GM23338 (cell line): ENCODE results near the gene MYO15B. TPM values are rescaled to one million over a fixed set of nuclear protein-coding genes. Genes with fewer than 3 reads are reported as not detected.

ENCODE experiments used
- ATAC-seq: fragments of 200-7000 bp; cut with Tn5 transposase; 3 replicates; pipeline ENCODE4 v1.9.1; 2020
- DNase-seq: peaks from one replicate; pipeline ENCODE4 v3.0.0-alpha.2; 2015; ENCODE audit warnings: low spot score
- H2AFZ ChIP-seq: fragments of 200-600 bp; sonication (generic); 2 replicates; pipeline ENCODE4 v1.8.0; 2016; ENCODE audit warnings: antibody characterized with exemption, mild to moderate bottlenecking, moderate library complexity
- H3F3A ChIP-seq: fragments of 200-600 bp; sonication (generic); replicated peaks from 2 replicates; pipeline ENCODE4 v1.8.0; 2017; ENCODE audit warnings: antibody characterized with exemption, mixed run types, low read depth
- H3K27ac ChIP-seq: fragments of 200-600 bp; sonication (generic); 2 replicates; pipeline ENCODE4 v1.6.1; 2016; ENCODE audit warnings: low read depth
- H3K27me3 ChIP-seq: fragments of 200-600 bp; sonication (generic); 2 replicates; pipeline ENCODE4 v1.8.0; 2016; ENCODE audit warnings: mild to moderate bottlenecking, mixed run types, moderate library complexity; ENCODE audit not compliant: insufficient read depth
- H3K36me3 ChIP-seq: fragments of 200-600 bp; sonication (generic); 2 replicates; pipeline ENCODE4 v1.8.0; 2016; ENCODE audit warnings: mild to moderate bottlenecking; ENCODE audit not compliant: insufficient read depth
- H3K4me1 ChIP-seq: fragments of 200-600 bp; sonication (generic); 2 replicates; pipeline ENCODE4 v1.8.0; 2016; ENCODE audit warnings: mild to moderate bottlenecking, moderate library complexity; ENCODE audit not compliant: insufficient read depth
- H3K4me2 ChIP-seq: fragments of 200-600 bp; sonication (generic); 2 replicates; pipeline ENCODE4 v1.7.1; 2017; ENCODE audit warnings: mixed run types
- H3K4me3 ChIP-seq: fragments of 200-600 bp; sonication (generic); 2 replicates; pipeline ENCODE4 v1.6.1; 2016; ENCODE audit warnings: mixed run types
- H3K79me2 ChIP-seq: fragments of 200-600 bp; sonication (generic); replicated peaks from 2 replicates; pipeline ENCODE4 v1.8.0; 2017; ENCODE audit warnings: mild to moderate bottlenecking; ENCODE audit not compliant: insufficient read depth
- H3K9me2 ChIP-seq: fragments of 200-600 bp; sonication (generic); 2 replicates; pipeline ENCODE4 v1.8.0; 2017; ENCODE audit not compliant: insufficient read depth
- H4K20me1 ChIP-seq: fragments of 200-600 bp; sonication (generic); replicated peaks from 2 replicates; pipeline ENCODE4 v1.8.0; 2017; ENCODE audit warnings: mild to moderate bottlenecking; ENCODE audit not compliant: insufficient read depth
- H3K27ac Mint-ChIP-seq: 2 replicates; pipeline ENCODE4 v1.8.0; 2020; ENCODE audit warnings: inconsistent platforms, mild to moderate bottlenecking, moderate library complexity, mixed read lengths
- H3K27me3 Mint-ChIP-seq: 3 replicates; pipeline ENCODE4 v1.8.0; 2022; ENCODE audit warnings: low read depth, mild to moderate bottlenecking, moderate library complexity, mixed read lengths, inconsistent platforms; ENCODE audit not compliant: insufficient read depth, poor library complexity
- H3K36me3 Mint-ChIP-seq: 3 replicates; pipeline ENCODE4 v1.8.0; 2021; ENCODE audit warnings: low read depth, mild to moderate bottlenecking, inconsistent platforms, moderate library complexity, mixed read lengths
- H3K4me1 Mint-ChIP-seq: 3 replicates; pipeline ENCODE4 v1.8.0; 2020; ENCODE audit warnings: mild to moderate bottlenecking, inconsistent platforms, mixed read lengths
- H3K4me3 Mint-ChIP-seq: 3 replicates; pipeline ENCODE4 v1.8.0; 2021; ENCODE audit warnings: moderate library complexity, mild to moderate bottlenecking, inconsistent platforms, mixed read lengths
- H3K9me3 Mint-ChIP-seq: 3 replicates; pipeline ENCODE4 v1.8.0; 2020; ENCODE audit warnings: moderate library complexity, mild to moderate bottlenecking, inconsistent platforms, mixed read lengths
- CREB1 ChIP-seq: fragments of 250-450 bp; sonication (Bioruptor Pico); IDR thresholded peaks from 2 replicates; pipeline ENCODE4 v1.5.0; 2020; ENCODE audit warnings: low read depth, mild to moderate bottlenecking, moderate library complexity
- CTCF ChIP-seq, 2 experiments: fragments of 200-600 bp in 1 of 2; sonication (generic) in 1 of 2; conservative IDR thresholded peaks; 2 replicates each; pipeline versions ENCODE4 v1.5.1 to v1.6.1; 2016 to 2017; ENCODE audit warnings: antibody characterized with exemption in 2 of 2, low read depth in 2 of 2, mild to moderate bottlenecking in 2 of 2, moderate library complexity in 1 of 2
- ETS1 ChIP-seq: IDR thresholded peaks from 2 replicates; pipeline ENCODE4 v1.6.1; 2016; ENCODE audit warnings: antibody characterized with exemption
- EZH2phosphoT487 ChIP-seq: fragments of 200-600 bp; sonication (generic); IDR thresholded peaks from one replicate; pipeline ENCODE4 v1.8.1; 2018; ENCODE audit warnings: antibody characterized with exemption; ENCODE audit not compliant: unreplicated experiment
- POLR2AphosphoS5 ChIP-seq: IDR thresholded peaks from 2 replicates; pipeline ENCODE4 v1.6.1; 2016; ENCODE audit warnings: antibody characterized with exemption, low read depth
- STAT1 ChIP-seq: IDR thresholded peaks from one replicate; pipeline ENCODE4 v1.6.1; 2016; ENCODE audit warnings: antibody characterized with exemption; ENCODE audit not compliant: unreplicated experiment
- ZNF114 ChIP-seq: fragments of 250-450 bp; sonication (Bioruptor Pico); IDR thresholded peaks from 2 replicates; pipeline ENCODE4 v1.5.0; 2020; ENCODE audit warnings: mild to moderate bottlenecking, moderate library complexity
- ZNF331 ChIP-seq: fragments of 250-450 bp; sonication (Bioruptor Pico); IDR thresholded peaks from 2 replicates; pipeline ENCODE4 v1.5.0; 2020; ENCODE audit warnings: low read depth, mild to moderate bottlenecking, moderate library complexity
- ZNF462 ChIP-seq: fragments of 250-450 bp; sonication (Bioruptor Pico); IDR thresholded peaks from 2 replicates; pipeline ENCODE4 v1.5.0; 2020; ENCODE audit warnings: mild to moderate bottlenecking, moderate library complexity
- polyA plus RNA-seq: library from polyadenylated mRNA; unstranded; fragments of >200 nt; fragmentation: Nextera tagmentation; extraction: Ambion mirVana; gene quantifications from 2 replicates; pipeline ENCODE4 v1.2.1, GENCODE V29; 2016
- total RNA-seq: library from RNA; depleted of rRNA; stranded (reverse); fragments of >200 nt; shearing (Covaris generic); gene quantifications from 2 replicates; pipeline ENCODE4 v1.2.3, GENCODE V29; 2014

Gene MYO15B
- total and polyA plus RNA-seq, 2 experiments from 2014 or later = 6.6 to 12.4 TPM

DNA sequence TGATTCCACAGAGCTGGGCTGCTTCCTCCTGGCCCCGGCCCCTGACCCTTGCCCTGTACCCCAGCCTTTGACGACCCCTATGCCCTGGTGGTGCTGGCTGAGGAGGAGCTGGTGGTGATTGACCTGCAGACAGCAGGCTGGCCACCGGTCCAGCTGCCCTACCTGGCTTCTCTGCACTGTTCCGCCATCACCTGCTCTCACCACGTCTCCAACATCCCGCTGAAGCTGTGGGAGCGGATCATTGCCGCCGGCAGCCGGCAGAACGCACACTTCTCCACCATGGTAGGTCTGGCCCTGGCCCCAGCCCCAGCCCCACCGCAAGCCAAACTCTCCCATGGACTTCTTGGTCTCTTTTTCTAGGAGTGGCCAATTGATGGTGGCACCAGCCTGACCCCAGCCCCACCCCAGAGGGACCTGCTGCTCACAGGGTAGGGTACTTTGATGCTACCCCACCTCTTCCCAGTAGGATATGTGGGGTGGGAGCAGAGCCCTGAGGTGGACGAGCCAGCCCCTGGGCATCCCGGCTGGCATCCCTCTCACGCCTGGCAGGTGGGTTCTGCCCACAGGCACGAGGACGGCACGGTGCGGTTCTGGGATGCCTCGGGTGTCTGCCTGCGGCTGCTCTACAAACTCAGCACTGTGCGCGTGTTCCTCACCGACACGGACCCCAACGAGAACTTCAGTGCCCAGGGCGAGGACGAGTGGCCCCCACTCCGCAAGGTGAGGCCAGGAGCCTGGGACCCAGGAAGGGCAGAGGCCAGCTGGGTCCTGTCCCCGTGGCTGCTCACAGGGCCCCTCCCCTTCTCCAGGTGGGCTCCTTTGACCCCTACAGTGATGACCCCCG, 19.0 kb upstream of the MYO15B start (continued):
- TF ChIP-seq ETS1 = no peak
- no peak for TF ChIP-seq ZNF462 (CRISPR knock-in tag)
- TF ChIP-seq ZNF114 = no peak

DNA sequence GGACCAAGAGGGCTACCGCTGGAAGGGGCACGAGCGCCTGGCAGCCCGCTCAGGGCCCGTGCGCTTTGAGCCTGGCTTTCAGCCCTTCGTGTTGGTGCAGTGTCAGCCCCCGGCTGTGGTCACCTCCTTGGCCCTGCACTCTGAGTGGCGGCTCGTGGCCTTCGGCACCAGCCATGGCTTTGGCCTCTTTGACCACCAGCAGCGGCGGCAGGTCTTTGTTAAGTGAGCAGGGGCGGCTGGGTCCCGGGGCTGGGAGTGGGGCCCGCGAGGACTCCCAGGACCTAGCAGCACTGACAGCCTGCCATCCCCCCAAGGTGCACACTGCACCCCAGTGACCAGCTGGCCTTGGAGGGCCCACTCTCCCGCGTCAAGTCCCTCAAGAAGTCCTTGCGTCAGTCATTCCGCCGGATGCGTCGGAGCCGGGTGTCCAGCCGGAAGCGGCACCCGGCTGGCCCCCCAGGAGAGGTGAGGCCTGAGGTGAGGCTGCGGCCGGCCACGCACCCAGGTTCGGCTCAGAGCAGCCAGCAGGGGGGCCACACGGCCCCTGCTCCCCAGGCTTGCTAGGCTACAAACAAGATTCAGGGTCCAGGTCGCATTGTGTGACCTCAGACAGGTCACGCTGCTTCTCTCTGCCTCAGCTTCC, 17.4 kb upstream of the MYO15B start:
- Histone ChIP-seq H3K4me2 (no peak overlapping the region), H2AFZ (no peak overlapping the region), H3K4me3 (no peak overlapping the region), H4K20me1 (no peaks in the 10 kb centered on the region), H3F3A (no peaks in the 10 kb centered on the region), H3K27ac (no peak overlapping the region), H3K79me2 (no peaks in the 10 kb centered on the region), H3K4me1 (no peaks in the 10 kb centered on the region), H3K27me3 (no peaks in the 10 kb centered on the region), H3K36me3 (no peaks in the 10 kb centered on the region), H3K9me2 (no peaks in the 10 kb centered on the region)
- Mint-ChIP-seq H3K27me3 (peaks cover 3% of the 10 kb centered on the region), H3K4me3 (no peak overlapping the region), H3K9me3 (no peaks in the 10 kb centered on the region), H3K4me1 (no peaks in the 10 kb centered on the region; the same call in 2 of the 3 replicates), H3K36me3 (peaks cover 3% of the 10 kb centered on the region; the same call in 1 of the 3 replicates), H3K27ac (no peak overlapping the region)
- DNase-seq = no peak
- ATAC-seq = no peak
- TF ChIP-seq ZNF114 (no peak), CTCF (conservative IDR thresholded peaks at IDR 0.05; ENCODE audit: low read depth in 2 of 2) (no peak), POLR2AphosphoS5 (no peak), CREB1 (CRISPR knock-in tag) (no peak), STAT1 (no peak), EZH2phosphoT487 (no peak), ZNF331 (CRISPR knock-in tag) (no peak)
